HepG2 (cell line): Measurements from ENCODE around the gene CAMTA2.

Experiments
- ARID3A ChIP-seq: IDR thresholded peaks from 2 replicates; pipeline ENCODE4 v1.6.1; 2012; ENCODE audit warnings: low read depth, low read length, improper control_type of control experiment
- ATF5 ChIP-seq: sonication (generic); formaldehyde crosslinking; IDR thresholded peaks from 2 replicates; pipeline ENCODE4 v1.4.0; 2020; ENCODE audit warnings: mild to moderate bottlenecking, low read depth, missing genetic modification reagents
- BCL3 ChIP-seq: sonication (generic); formaldehyde crosslinking; IDR thresholded peaks from 2 replicates; pipeline ENCODE4 v1.5.1; 2020; ENCODE audit warnings: mild to moderate bottlenecking, missing genetic modification reagents, moderate library complexity
- CEBPB ChIP-seq: IDR thresholded peaks from 2 replicates; pipeline ENCODE4 v1.6.1; 2011; ENCODE audit warnings: low read depth, low read length, improper control_type of control experiment, borderline replicate concordance
- CTCF ChIP-seq: sonication (generic); formaldehyde crosslinking; IDR thresholded peaks from 2 replicates; pipeline ENCODE4 v1.5.0; 2020; ENCODE audit warnings: mild to moderate bottlenecking, missing genetic modification reagents, moderate library complexity
- EP300 ChIP-seq, 3 experiments: sonication (generic) in 1 of 3; formaldehyde crosslinking in 1 of 3; IDR thresholded peaks; 2 replicates each; pipeline versions ENCODE4 v1.5.1 to v1.6.1; 2011 to 2020; ENCODE audit warnings: low read depth in 2 of 3, low read length in 2 of 3, borderline replicate concordance in 1 of 3, improper control_type of control experiment in 1 of 3, mild to moderate bottlenecking in 1 of 3, missing genetic modification reagents in 1 of 3, moderate library complexity in 1 of 3
- MEF2D ChIP-seq: sonication (generic); formaldehyde crosslinking; IDR thresholded peaks from 2 replicates; pipeline ENCODE4 v1.5.1; 2020; ENCODE audit warnings: mild to moderate bottlenecking, missing genetic modification reagents
- NFRKB ChIP-seq: fragments of 450-650 bp; IDR thresholded peaks from 2 replicates; pipeline ENCODE4 v1.6.1; 2017
- POLR2A ChIP-seq, 2 experiments: IDR thresholded peaks; 2 replicates each; pipeline ENCODE4 v1.6.1; 2011; ENCODE audit warnings: low read depth in 2 of 2, low read length in 2 of 2, mild to moderate bottlenecking in 1 of 2, moderate library complexity in 1 of 2; ENCODE audit not compliant: insufficient read depth in 1 of 2
- SRSF4 ChIP-seq: fragments of 200-400 bp; formaldehyde crosslinking; IDR thresholded peaks from one replicate; pipeline ENCODE4 v1.6.1; 2018; ENCODE audit warnings: mild to moderate bottlenecking, low read depth, low read length, moderate library complexity; ENCODE audit not compliant: poor library complexity, severe bottlenecking
- TFAP4 ChIP-seq: sonication (generic); IDR thresholded peaks from 2 replicates; pipeline ENCODE4 v1.6.1; 2016; ENCODE audit warnings: low read depth, borderline replicate concordance
- ZNF101 ChIP-seq: sonication (generic); formaldehyde crosslinking; IDR thresholded peaks from 2 replicates; pipeline ENCODE4 v1.4.0; 2020; ENCODE audit warnings: mild to moderate bottlenecking, low read depth, missing genetic modification reagents, borderline replicate concordance
- ZNF143 ChIP-seq: sonication (generic); formaldehyde crosslinking; IDR thresholded peaks from 2 replicates; pipeline ENCODE4 v1.4.0; 2020; ENCODE audit warnings: missing genetic modification reagents
- ZNF7 ChIP-seq: IDR thresholded peaks from 2 replicates; pipeline ENCODE4 v1.6.1; 2016; ENCODE audit warnings: missing biosample characterization, missing genetic modification reagents

GRCh38 chr17:5003214-5003867 lies 15.9 kb upstream of the CAMTA2 start:
- no peak for TF ChIP-seq CTCF (CRISPR knock-in tag)
- TF ChIP-seq NFRKB, result no peak
- TF ChIP-seq ATF5 (CRISPR knock-in tag), result no peak
- TF ChIP-seq ARID3A, result no peak
- TF ChIP-seq TFAP4, result no peak
- no peak for TF ChIP-seq SRSF4
- no peak for TF ChIP-seq ZNF101 (CRISPR knock-in tag)
- no peak for TF ChIP-seq BCL3 (CRISPR knock-in tag)
- TF ChIP-seq MEF2D (CRISPR knock-in tag), result no peak
- no peak for TF ChIP-seq EP300 (IDR thresholded peaks at IDR 0.05; ENCODE audit: low read depth in 2 of 2, low read length in 2 of 2)
- TF ChIP-seq EP300 (CRISPR knock-in tag; IDR thresholded peaks at IDR 0.05; ENCODE audit: borderline replicate concordance), result no peak
- TF ChIP-seq ZNF143 (CRISPR knock-in tag), result no peak
- no peak for TF ChIP-seq ZNF7
- TF ChIP-seq CEBPB, result no peak
- no peak for TF ChIP-seq POLR2A (IDR thresholded peaks at IDR 0.05; ENCODE audit: insufficient read depth in 1 of 2, low read depth in 2 of 2, low read length in 2 of 2)
